ENCODE measurements around the gene PRX.
"Not testable (repeated sequence)": the region's sequence is repeated elsewhere in the genome, so short reads cannot be mapped to it uniquely, and the experiment has no call there.

The PRX gene

GRCh38 chr19:40413291-40413845 lies at the start of gene PRX:
PRX (minus strand) TSS chr19:40413378; CDS start chr19:40407932, 5,446 bp downstream.
- DNase-seq (ENCODE audit: low spot score): peak; percentile 71

GRCh38 chr19:40461669-40462221 lies 48.6 kb upstream of the PRX start:
- DNase-seq (ENCODE audit: low spot score): no peak

GRCh38 chr19:40460185-40460584 lies 47.0 kb upstream of the PRX start:
- DNase-seq (ENCODE audit: low spot score): no peak

- DNase-seq (ENCODE audit: low spot score): no peak
Measured at GRCh38 chr19:40458597-40458974, 45.4 kb upstream of the PRX start.

- no peak for DNase-seq (ENCODE audit: low spot score)
Measured at GRCh38 chr19:40457953-40458596, 44.9 kb upstream of the PRX start.

GRCh38 chr19:40457048-40457447 lies 43.9 kb upstream of the PRX start:
- no peak for DNase-seq (ENCODE audit: low spot score)

GRCh38 chr19:40453943-40454342 lies 40.8 kb upstream of the PRX start:
- DNase-seq (ENCODE audit: low spot score): not testable (repeated sequence)

GRCh38 chr19:40453151-40453735 lies 40.1 kb upstream of the PRX start:
- no peak for DNase-seq (ENCODE audit: low spot score)

- no peak for DNase-seq (ENCODE audit: low spot score)
Measured at GRCh38 chr19:40452016-40452415, 38.8 kb upstream of the PRX start.

GRCh38 chr19:40450664-40451063 lies 37.5 kb upstream of the PRX start:
- DNase-seq (ENCODE audit: low spot score): no peak

- DNase-seq (ENCODE audit: low spot score): no peak
Measured at GRCh38 chr19:40449506-40449905, 36.3 kb upstream of the PRX start.

- no peak for DNase-seq (ENCODE audit: low spot score)
Measured at GRCh38 chr19:40446263-40446784, 33.1 kb upstream of the PRX start.

GRCh38 chr19:40445780-40446262 lies 32.6 kb upstream of the PRX start:
- DNase-seq (ENCODE audit: low spot score): peak; percentile 72

- DNase-seq (ENCODE audit: low spot score): no peak
Measured at GRCh38 chr19:40444825-40445312, 31.7 kb upstream of the PRX start.

GRCh38 chr19:40444000-40444824 lies 31.0 kb upstream of the PRX start, which contains the start of gene SERTAD3:
SERTAD3 (minus strand) TSS chr19:40444335; CDS start chr19:40442080, 2,255 bp downstream.
- peak; percentile 99 for DNase-seq (ENCODE audit: low spot score)

- DNase-seq (ENCODE audit: low spot score): peak; percentile 99
Measured at GRCh38 chr19:40443131-40443999, 30.2 kb upstream of the PRX start.

GRCh38 chr19:40442328-40443130 lies 29.4 kb upstream of the PRX start:
- no peak for DNase-seq (ENCODE audit: low spot score)

- no peak for DNase-seq (ENCODE audit: low spot score)
Measured at GRCh38 chr19:40441719-40442253, 28.6 kb upstream of the PRX start.

- DNase-seq (ENCODE audit: low spot score): no peak
Measured at GRCh38 chr19:40438284-40438683, 25.1 kb upstream of the PRX start.

Measured in ecto neural progenitor cell (in vitro differentiated cells).